ENCODE measurements around the gene ELANE.
"Not testable (repeated sequence)": the region's sequence is repeated elsewhere in the genome, so short reads cannot be mapped to it uniquely, and the experiment has no call there.

Gene ELANE

GRCh38 chr19:881385-882071 lies 29.4 kb downstream of the ELANE start:
- no peak for DNase-seq

GRCh38 chr19:882871-883497 lies 30.9 kb downstream of the ELANE start:
- no peak for DNase-seq

GRCh38 chr19:883661-884211 lies 31.6 kb downstream of the ELANE start:
- DNase-seq = no peak

GRCh38 chr19:884420-885211 lies 32.5 kb downstream of the ELANE start:
- DNase-seq = no peak

GRCh38 chr19:885536-886224 lies 33.6 kb downstream of the ELANE start:
- DNase-seq = no peak

- no peak for DNase-seq
Measured at GRCh38 chr19:887072-887471, 35.0 kb downstream of the ELANE start.

- no peak for DNase-seq
Measured at GRCh38 chr19:887599-887998, 35.5 kb downstream of the ELANE start.

GRCh38 chr19:888581-889385 lies 36.7 kb downstream of the ELANE start:
- no peak for DNase-seq

- no peak for DNase-seq
Measured at GRCh38 chr19:889662-890295, 37.7 kb downstream of the ELANE start.

GRCh38 chr19:890831-891230 lies 38.7 kb downstream of the ELANE start:
- no peak for DNase-seq

GRCh38 chr19:891421-892200 lies 39.5 kb downstream of the ELANE start:
- not testable (repeated sequence) for DNase-seq

- no peak for DNase-seq
Measured at GRCh38 chr19:892243-892893, 40.3 kb downstream of the ELANE start.

- DNase-seq = peak; percentile 93
Measured at GRCh38 chr19:892894-893689, 41.0 kb downstream of the ELANE start, which contains the start of the genes MED16 and RNU6-9. MED16 (minus strand) TSS chr19:893187; CDS start chr19:891131, 2,056 bp downstream. RNU6-9 (plus strand) TSS chr19:893484.

GRCh38 chr19:896434-896833 lies 44.3 kb downstream of the ELANE start:
- DNase-seq = no peak

- no peak for DNase-seq
Measured at GRCh38 chr19:896999-897398, 44.9 kb downstream of the ELANE start.

- DNase-seq = no peak
Measured at GRCh38 chr19:897442-898039, 45.4 kb downstream of the ELANE start.

GRCh38 chr19:898663-899062 lies 46.6 kb downstream of the ELANE start:
- DNase-seq = no peak

GRCh38 chr19:899336-900042 lies 47.4 kb downstream of the ELANE start:
- DNase-seq = no peak

Measured in CD4-positive, alpha-beta T cell treated with Interleukin-21 for 1 hour (primary cell).